Kidney epithelial cell (primary cell): Measurements from ENCODE around the gene MOB3A. TPM values are rescaled to one million over a fixed set of nuclear protein-coding genes. Genes with fewer than 3 reads are reported as not detected.
"Not testable (repeated sequence)": the region's sequence is repeated elsewhere in the genome, so short reads cannot be mapped to it uniquely, and the experiment has no call there.

Source experiments
- DNase-seq: peaks from one replicate; pipeline ENCODE4 v3.0.0-alpha.2; 2010; ENCODE audit warnings: low read depth
- H3K27me3 ChIP-seq: 2 replicates; pipeline ENCODE4 v1.6.0; 2011; ENCODE audit warnings: low read length; ENCODE audit not compliant: control insufficient read depth, insufficient read depth
- H3K36me3 ChIP-seq: 2 replicates; pipeline ENCODE4 v1.5.1; 2011; ENCODE audit warnings: low read length; ENCODE audit not compliant: control insufficient read depth, insufficient read depth
- H3K4me3 ChIP-seq: 2 replicates; pipeline ENCODE4 v1.5.1; 2011; ENCODE audit warnings: low read depth, mild to moderate bottlenecking, control low read depth, low read length
- CTCF ChIP-seq: IDR thresholded peaks from 2 replicates; pipeline ENCODE4 v1.5.1; 2011; ENCODE audit warnings: mild to moderate bottlenecking, moderate library complexity, low read length, control low read depth, inconsistent platforms; ENCODE audit not compliant: insufficient read depth, poor library complexity, severe bottlenecking
- total RNA-seq: library from RNA; depleted of rRNA; stranded (reverse); fragments of >200 nt; gene quantifications from 2 replicates; pipeline ENCODE4 v1.2.3, GENCODE V29; 2015

The MOB3A gene
- total RNA-seq, 1 donor from 2014 or later: 40.3 TPM

- H3K27me3 ChIP-seq: no peaks in the 10 kb centered on the region
- H3K36me3 ChIP-seq: peaks cover 1% of the 10 kb centered on the region
- no peak overlapping the region for H3K4me3 ChIP-seq
- DNase-seq: no peak
- TF ChIP-seq CTCF: no peak
Observed at GRCh38 chr19:2129892-2130770, 34.0 kb upstream of the MOB3A start.

- no peak for TF ChIP-seq CTCF
- no peak for DNase-seq
- H3K4me3 ChIP-seq: no peak overlapping the region
- no peaks in the 10 kb centered on the region for H3K27me3 ChIP-seq
- H3K36me3 ChIP-seq: peaks cover 1% of the 10 kb centered on the region
Observed at GRCh38 chr19:2129486-2129885, 33.4 kb upstream of the MOB3A start.

- Histone ChIP-seq H3K27me3 (no peaks in the 10 kb centered on the region), H3K4me3 (no peak overlapping the region), H3K36me3 (peaks cover 1% of the 10 kb centered on the region)
- no peak for DNase-seq
- TF ChIP-seq CTCF: no peak
Observed at GRCh38 chr19:2129022-2129421, 32.9 kb upstream of the MOB3A start.

GRCh38 chr19:2128252-2128651 is 32.1 kb upstream of the MOB3A start:
- DNase-seq, H3K36me3 ChIP-seq, H3K4me3 ChIP-seq: not testable (repeated sequence)

GRCh38 chr19:2127758-2128157 is 31.6 kb upstream of the MOB3A start:
- H3K27me3 ChIP-seq: no peaks in the 10 kb centered on the region
- no peak for DNase-seq
- TF ChIP-seq CTCF: no peak
- no peak overlapping the region for H3K4me3 ChIP-seq
- peaks cover 1% of the 10 kb centered on the region for H3K36me3 ChIP-seq

More at GRCh38 chr19:2128252-2128651, 32.1 kb upstream of the MOB3A start:
- not testable (repeated sequence) for H3K27me3 ChIP-seq

- DNase-seq: no peak
- TF ChIP-seq CTCF: no peak
- Histone ChIP-seq H3K4me3 (no peak overlapping the region), H3K36me3 (peaks cover 2% of the 10 kb centered on the region), H3K27me3 (no peaks in the 10 kb centered on the region)
Observed at GRCh38 chr19:2126879-2127518, 30.9 kb upstream of the MOB3A start.
